Kidney tubule cell (primary cell): ENCODE results near the gene CEP112.

ENCODE experiments used
- DNase-seq: peaks from one replicate; pipeline ENCODE4 v3.0.0-alpha.2; 2018; ENCODE audit warnings: low spot score

CEP112 gene

DNA sequence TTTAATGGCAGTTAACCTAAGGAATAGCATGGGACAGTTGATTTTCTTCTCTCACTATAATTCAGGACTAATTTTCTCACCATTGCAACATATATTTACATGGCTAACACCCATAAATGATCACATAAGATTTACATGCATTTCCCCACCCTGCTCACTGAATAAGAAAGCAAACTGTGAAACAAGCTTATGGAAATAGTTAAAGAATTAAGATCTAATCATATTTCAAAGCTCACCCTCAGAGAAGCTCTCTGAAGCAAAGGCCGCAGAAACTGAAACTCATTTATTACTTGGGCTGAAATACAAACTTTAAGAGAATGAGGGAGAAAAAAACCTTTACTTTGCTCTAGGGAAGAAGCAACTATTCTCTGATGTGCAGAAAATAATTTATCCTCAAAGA is 411.8 kb downstream of the CEP112 start:
- DNase-seq, result no peak

DNA sequence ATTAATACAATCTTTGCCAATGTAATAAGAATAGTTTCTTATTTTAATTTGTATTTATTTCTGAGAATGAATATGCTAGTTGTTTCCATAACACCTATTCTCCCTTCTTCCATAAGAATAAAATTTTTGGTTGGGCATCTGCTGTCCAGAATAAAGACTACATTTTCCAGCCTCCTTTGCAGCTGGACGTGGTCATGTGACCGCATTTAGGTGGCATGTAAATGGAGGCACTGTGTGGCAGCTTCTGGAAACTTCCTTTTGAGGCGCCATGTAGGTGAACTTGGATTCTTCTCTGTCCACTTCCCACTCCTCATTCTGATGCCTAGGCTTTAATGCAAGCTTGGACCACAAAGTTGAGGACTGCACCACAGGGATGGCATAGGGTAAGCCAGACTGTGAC is 415.0 kb downstream of the CEP112 start:
- DNase-seq, result no peak

DNA sequence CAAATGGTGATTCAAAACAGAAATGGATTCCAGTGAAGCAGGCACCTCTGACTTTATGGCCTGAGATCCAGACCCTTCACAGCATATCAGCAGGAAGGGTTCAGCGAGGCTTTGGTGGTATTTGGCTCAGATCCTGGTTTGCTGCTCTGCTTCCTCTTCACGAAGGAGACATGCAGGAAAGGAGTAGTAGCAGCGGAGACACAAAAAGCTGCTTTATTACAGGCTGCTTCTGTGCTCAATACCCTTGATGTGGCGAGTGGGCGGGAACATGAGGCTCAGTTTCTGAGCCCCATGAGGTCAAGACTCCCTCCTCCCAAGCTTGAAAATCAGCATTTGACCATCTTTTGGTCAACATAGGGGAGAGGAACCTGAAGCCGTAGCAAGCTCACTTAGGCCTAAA is 417.1 kb downstream of the CEP112 start:
- DNase-seq, result no peak

DNA sequence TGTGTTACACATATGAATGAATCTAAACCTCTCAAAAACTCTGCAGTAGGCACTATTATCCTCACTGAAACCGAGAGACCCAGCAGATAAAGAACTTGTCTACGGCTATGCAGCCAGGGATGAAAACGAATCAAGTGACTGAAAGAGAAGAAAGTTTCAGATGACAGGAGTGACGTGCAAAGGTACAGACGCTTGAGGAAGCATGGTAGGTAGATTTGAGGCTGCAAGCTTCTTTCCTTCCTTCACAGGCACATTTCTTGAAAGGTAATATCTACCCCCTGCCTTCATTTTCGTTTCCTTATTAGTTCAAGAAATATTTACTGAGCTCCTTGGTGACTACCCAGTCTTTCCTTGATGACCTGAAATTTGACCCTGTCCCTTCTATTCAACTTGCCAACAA is 418.9 kb downstream of the CEP112 start:
- no peak for DNase-seq

DNA sequence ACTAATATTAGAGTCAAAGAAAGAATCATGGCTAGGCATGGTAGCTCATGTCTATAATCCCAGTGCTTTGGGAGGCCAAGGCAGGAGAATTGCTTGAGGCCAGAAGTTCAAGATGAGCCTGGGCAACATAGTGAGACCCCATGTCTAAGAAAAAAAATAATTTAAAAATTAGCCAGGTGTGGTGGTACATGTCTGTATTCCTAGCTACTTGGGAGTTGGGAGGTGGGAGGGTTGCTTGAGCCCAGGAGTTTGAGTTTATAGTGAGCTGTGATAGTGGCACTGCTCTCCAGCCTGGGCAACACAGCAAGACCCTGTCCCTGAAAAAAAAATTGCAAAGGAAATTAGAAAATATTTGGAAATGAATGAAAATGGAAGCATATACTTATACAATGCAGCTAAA is 420.2 kb downstream of the CEP112 start:
- DNase-seq, result no peak

DNA sequence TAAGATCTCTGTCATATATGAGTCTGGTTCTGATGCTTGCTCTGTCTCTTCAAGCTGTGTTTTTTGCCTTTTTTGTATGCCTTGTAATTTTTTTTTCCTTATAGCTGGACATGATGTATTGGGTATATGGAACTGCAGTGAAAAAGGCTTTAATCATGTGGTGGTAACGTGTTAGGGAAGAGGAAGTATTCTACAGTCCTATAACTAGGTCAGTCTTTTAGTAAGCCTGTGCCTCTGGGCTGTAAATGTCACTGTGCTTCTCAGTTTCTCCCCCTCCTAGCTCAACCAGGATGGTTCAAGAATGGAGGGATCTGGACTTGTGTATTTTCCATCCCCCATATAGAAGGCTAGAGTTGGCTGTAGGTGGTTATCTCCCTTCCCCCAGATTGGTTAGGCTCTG is 428.1 kb downstream of the CEP112 start:
- no peak for DNase-seq

DNA sequence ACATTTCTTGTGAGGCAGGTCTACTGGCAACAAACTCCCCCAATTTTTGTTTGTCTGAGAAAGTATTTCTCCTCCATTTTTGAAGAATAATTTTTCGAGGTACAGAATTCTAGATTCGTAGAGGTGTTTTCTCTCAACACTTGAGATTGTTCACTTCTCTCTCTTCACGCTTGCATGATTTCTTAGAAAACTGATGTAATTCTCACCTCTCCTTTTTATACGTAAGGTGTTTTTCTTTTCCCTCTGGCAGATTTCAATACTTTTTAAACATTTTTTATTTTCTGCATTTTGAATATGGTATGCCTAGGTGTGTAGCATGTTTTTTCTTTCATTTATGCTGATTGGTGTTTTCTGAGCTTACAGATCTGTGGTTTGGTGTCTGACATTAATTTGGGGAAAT is 429.0 kb downstream of the CEP112 start:
- no peak for DNase-seq

DNA sequence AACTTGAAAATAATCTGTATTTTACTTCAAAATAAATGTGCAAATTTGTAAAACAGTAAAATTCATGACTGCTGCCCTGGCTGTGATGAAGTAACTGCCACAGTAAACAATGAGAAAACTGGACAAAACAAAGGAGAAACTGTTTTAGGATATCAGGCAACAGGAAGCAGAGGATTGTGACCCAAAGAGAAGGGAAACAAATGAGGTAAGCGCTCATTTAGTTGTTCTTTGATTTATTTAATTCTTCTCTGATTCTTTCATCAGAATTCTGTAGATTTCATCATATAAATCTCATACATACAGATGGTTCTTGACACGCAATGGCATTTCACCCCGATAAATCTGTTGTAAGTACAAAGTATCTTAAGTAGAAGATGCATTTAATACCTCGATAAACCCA is 432.4 kb downstream of the CEP112 start:
- DNase-seq, result no peak

DNA sequence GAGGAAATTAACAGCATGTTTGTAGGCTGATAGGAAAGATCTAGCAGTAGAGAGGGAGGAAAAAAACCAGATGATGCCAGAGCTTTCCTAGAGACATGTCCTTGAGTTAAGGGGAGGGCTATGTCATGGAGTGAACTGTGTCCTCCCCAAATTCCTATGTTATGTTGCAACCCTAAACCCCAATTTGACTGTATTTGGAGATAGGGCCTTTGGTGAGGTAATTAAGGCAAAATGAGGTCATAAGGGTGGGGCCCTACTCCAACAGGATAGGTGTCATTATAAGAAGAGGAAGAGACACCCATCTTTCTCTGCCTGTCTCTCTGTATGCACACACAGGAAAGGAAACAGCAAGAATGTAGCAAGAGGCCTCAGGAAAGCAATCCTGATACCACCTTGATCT is 435.2 kb downstream of the CEP112 start:
- DNase-seq, result no peak

DNA sequence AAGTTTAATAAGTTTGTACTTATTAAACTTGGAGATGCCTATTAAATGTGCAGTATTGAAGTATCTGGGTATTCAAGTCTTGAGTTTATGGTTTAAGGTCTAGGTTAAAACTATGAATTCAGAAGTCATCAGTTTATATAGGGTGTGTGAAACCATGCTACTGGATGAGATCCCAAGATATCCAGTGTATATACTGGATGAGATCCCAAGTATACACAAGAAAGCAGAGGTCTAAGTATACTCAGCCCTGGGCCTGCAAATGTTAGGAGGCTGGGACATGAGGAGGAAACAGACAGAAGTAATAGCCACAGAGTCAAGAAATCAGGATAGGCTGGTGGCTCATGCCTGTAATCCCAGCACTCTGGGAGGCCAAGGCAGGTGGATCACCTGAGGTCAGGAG is 436.1 kb downstream of the CEP112 start:
- DNase-seq, result no peak

DNA sequence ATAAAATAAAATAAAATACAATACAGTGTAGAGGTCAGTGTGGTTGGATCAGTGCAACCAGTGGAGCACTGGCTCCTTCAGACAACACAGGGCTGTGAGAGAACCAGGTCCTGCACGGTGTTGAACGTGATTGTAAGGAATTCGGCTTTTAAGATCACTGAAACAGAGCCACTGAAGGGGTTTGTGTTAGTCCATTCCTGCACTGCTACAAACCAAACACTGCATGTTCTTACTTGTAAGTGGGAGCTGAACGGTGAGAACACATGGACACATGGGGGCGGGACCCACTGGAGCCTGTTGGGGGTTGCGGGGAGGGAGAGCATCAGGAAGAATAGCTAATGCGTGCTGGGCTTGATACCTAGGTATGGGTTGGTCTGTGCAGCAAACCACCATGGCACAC is 437.3 kb downstream of the CEP112 start:
- DNase-seq, result no peak

DNA sequence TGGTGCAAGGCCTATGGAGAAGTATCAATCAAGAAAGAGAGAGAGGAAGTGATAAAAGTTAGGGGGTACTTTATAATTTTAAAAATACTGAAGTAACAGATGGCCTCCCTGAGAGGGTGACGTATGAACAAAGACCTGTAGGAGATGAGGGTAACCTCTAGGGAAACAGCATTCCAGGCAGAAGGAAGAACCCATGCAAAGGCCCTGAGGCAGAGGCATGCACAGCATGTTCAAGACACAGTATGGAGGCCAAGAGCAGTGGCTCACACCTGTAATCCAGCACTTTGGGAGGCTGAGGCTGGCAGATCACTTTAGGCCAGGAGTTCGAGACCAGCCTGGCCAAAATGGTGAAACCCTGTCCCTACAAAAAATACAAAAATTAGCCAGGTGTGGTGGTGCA is 437.9 kb downstream of the CEP112 start:
- DNase-seq, result no peak

DNA sequence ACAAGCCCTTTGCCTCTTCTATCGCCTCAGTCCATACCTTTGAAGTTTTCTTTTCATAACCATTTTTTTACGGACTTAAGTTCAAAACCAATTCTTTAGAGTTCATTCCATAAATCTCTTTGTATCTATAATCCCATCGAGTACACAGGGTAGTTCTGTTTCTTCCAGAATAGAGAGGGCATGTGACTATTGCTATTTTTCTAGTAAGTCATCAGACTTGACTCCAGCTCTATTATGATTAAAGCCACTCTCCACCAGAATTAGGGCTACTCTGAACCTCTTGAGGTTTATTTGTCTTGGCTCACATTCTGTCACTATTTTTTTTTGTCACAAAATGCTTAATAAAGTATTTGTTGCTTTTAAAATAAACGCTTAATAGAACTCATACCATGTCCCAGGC is 438.6 kb downstream of the CEP112 start:
- no peak for DNase-seq

DNA sequence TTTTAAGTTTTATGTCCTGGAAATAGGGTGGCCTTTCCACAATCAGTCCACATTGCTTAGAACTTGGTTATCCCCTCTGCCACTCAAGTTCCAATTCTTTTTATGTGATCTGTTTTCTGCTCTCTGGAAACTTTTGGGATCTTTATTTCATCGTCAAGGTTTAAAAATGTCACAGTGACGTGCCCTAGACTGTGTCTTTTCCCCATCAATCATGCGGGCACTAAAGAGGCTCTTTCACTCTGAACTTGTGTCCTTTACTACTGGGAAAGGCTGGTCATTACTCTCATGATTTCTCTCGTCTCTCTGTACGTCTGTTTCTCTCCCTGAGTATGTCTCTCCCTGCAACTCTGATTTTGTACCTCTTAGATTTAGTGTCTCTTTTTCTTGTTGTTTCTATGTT is 440.7 kb downstream of the CEP112 start:
- no peak for DNase-seq

DNA sequence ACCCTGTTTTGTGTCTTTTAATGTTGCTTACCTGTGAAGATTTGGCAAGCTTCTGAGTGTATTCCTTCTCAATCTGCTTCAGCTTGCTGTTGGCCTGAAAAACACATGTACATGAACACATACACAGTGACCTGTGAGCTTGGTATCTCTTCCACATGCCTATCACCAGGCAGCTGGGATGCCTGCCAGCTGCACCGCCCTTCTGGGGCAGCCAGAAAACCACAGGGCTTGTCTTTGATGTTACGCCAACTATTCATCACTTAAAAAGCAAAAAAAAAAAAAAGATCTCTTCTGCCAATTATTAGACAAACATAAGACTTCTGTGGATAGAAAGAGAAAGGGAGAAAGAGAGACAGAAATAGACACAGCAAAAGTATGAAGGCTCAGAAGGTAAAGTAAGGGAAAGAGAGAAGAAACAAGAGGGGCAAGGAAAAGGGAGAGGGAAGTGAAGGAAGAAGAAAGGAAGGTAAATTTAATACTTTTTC is 441.3 kb downstream of the CEP112 start:
- DNase-seq, result peak; percentile 97

DNA sequence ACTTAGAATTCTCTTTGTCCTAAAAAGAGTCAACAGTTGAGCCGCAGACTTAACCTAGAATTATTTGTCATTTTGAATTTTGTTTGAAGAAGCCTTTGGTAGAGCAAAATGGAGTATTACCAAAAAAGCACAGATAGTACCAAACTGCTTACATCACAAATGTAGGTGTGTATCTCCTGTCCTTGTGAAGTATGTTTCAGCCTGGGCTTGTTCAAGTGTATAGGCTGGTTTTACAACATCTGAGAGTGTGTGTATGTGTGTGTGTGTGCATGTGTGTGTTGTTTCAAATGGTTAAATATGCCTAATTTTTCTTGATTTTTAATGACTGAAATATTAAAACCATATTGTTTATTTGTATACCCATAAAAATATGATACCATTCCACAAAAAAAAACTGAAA is 441.8 kb downstream of the CEP112 start:
- no peak for DNase-seq

DNA sequence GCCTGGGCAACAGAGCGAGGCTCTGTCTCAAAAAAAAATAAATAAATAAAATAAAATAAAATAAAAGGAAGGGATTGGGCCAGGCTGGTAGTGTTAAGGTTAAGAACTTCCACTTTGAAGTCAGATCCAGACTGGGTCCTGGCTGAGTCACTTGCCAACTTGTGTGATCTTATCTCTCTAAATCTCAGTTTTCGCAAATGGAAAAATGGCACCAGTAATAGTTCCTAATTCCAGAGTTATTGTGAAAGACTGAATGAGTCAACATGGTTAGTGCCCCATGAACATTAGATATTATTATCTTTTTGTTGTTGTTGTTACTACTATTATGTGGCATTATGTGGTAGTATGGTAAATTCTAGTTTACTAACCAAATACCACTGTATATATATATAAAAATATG is 442.5 kb downstream of the CEP112 start:
- peak; percentile 34 for DNase-seq

DNA sequence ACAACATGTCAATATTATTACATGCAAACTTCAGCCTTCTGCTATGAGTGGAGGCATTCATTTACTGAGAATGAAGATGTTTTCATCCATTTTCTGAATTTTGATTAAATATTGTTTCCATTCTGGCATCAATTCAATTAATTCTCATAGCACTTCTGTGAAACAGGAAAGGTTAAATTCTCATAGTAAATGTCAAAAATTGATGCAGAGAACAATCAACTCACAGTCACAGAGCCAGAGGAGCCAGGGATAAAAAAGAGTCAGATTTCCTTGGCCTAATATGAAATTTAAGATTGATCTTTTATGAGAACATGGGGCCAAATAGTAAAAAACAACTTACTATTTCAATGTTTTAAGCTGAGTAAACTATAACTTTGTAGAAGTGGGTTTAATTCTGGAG is 446.7 kb downstream of the CEP112 start:
- no peak for DNase-seq

DNA sequence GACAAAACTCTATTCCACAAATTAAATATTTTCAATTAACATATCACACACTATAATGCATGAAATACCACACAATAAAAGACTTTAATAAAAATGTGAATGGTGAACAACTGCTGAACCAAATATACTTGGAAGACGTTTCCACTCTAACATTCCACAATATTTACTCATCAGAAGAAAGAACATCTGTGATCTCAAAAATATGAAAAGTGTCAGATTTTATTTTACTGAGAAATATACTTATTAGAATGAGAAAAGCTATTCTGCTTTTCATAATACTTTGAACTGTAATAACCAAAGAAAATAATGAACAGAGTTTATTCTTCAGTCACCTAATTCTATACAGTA is 448.7 kb downstream of the CEP112 start:
- DNase-seq, result no peak

DNA sequence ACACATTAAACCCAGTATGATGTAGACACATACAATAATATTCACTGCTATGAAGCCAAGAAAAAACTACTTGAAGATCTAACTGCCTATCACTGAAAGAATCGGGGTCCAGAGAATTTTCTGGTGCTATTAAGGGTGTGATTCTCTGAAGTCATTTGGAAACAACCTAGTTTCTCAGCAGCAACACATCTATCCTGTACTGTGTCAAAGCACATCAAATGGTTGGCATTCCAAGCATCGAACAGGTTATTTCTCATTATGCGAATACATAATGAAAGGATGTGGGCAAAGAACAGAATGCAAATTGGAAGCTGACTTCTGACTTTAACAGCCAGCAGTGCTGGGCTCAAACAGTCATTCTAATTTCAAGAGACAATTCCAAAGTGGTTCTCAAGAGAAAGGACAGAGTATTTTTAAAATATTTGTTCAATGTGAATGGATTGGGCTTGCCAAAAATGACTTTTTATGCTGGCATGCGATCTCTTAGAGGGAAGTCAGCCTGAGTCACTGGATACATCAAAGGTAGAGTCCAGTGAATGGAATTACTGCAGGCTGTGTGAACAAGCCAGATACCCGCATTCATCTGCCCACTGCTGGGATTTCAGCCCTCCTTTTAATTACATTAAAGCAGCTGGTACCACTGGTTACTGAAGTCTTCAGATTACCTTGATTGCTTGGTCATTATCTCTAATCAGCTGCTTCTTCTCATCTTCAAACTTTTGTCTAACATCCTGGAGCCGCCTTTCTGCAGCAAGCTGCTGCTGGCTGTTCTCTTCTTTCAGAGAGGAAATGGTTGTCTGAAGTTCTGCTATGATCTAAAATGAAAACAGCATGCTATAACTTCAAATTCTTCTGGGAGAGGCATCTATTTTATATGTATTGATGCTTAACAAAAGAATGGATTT is 449.3 kb downstream of the CEP112 start:
- peak; percentile 73 for DNase-seq

DNA sequence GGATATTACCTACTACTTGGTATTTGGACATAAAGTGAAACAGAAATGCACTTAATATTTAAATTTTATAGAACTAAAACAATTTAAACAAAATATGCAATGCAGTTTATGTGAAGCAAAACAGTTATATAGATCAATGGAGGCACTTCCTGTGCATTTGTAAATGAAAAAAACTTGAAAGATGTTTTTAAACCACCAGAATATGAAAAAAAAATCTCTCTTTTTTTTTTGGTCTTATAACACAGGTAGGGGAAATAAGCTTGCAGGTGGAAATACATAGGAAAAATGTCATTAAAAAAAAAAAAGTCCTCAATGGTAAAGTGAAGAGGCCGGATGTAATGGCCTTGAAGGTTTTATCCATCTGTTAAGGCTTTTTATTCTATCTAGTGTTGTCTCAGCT is 450.2 kb downstream of the CEP112 start:
- no peak for DNase-seq

DNA sequence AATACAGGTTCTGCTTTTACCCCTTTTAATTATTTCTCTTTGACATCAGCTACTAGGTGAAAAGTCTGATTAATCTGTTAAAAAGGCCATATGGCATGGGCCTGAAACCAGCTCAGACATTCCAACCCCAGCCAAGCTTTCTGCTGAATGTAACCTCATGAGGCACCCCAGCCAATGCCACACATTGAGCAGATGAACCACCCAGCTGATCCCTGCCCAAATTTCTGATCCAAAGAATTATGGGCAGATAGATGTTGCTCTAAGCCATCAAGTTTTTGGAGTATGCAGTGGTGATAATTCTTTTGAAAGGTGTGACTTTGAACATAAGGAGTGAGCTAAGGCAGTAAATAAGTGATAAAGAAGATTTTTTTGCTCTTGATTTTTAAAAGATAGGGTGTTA is 452.9 kb downstream of the CEP112 start:
- DNase-seq, result no peak

DNA sequence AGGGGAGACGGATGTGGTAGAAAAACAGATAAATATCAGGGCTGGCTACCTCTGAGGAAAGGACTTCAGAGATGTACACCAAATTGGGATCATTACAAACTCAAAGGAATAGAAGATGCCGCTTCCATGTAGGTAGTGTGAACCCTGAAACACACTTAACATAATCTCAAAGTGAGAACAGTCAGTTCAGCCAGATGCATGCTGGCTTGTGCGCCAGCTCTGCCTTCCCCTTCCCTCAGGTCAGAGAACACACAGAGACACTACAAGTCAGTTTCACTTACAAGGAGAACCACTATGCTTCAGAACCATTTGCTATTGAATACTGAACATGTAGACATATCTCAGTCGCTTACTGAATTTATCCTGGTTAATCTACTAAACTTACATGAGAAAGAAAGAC is 454.5 kb downstream of the CEP112 start:
- no peak for DNase-seq

DNA sequence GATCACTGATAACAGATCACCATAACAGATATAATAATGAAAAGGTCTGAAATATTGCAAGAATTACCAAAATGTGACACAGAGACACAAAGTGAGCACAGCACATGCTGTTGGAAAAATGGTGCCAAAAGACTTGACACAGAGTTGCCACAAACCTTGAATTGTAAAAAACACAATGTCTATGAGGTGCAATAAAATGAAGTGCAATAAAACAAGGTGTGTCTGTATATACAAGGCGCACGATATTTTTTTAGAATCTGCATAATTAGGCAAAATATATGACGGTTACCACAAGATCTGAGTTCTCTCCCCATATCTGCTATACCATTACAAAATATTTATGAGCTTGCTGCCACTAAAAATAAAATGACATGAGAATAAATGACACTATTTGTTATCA is 458.6 kb downstream of the CEP112 start:
- no peak for DNase-seq
